Cerebellar cortex (tissue), 1 donor: ENCODE data around the gene KRT7.
A peak's percentile ranks its signal among the peaks of the same experiment; 100 is the strongest.
"Not testable (repeated sequence)": the region's sequence is repeated elsewhere in the genome, so short reads cannot be mapped to it uniquely, and the experiment has no call there.

Experiments used
- DNase-seq: peaks from one replicate; pipeline ENCODE4 v3.0.0-alpha.2; 2015; ENCODE audit warnings: low spot score

The KRT7 gene

DNA sequence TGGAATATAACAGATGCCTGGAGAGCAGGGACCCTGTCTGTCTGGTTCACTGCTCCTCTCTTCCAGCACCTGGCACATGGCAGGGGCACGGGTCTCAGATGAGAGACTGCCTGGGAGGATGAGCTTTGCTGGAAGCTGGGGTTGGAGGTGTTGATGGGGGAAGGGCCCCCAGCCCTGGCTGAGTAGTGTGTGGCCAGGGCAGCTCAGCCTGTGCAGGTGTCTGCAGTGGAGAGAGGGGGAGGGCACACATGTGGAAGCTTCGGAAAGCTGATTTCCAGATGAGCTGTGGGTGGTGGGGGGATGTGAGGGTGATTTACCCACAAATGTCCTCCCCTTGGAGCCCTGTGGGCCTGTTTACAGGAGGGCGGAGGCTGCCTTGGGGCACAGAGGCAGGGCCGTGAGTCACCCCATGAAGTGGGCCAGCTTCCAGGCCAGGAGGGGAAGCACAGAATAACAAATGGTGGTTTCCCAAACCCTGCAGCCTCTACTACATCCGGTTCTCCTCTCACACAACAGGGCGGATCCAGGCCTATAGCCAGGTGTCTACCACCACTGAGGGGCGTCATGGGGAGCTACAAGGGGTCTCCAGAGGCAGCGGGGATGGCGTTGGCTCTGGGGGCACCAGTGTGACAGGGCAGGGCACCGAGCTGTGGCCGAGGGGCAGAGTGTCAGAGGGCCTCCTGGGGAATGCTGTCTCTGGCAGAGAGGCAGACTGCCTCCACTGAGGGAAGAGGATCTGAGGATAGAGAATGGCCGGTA, 11.0 kb downstream of the KRT7 start:
- DNase-seq, result no peak

DNA sequence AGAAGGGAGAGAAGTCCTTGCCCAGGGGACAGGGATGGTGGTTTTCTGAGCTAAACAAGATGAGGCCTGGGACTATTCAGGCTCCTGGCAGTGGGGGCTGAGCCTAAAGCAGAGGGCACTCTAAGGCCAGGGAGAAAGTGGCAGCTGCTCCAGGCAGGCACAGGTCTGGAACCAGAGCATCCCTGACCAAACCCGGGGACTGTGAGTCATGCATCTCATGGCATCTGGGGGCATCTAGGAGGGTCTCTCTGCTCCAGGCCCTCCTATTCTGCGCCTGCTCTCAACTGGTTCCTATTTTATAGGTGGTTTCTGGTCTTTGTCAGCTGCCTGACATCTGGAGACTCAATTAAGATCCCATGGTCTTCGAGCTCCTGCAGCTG, 11.6 kb downstream of the KRT7 start:
- DNase-seq, result no peak

GRCh38 chr12:52245259-52245961, 12.4 kb downstream of the KRT7 start:
- DNase-seq, result no peak

DNA sequence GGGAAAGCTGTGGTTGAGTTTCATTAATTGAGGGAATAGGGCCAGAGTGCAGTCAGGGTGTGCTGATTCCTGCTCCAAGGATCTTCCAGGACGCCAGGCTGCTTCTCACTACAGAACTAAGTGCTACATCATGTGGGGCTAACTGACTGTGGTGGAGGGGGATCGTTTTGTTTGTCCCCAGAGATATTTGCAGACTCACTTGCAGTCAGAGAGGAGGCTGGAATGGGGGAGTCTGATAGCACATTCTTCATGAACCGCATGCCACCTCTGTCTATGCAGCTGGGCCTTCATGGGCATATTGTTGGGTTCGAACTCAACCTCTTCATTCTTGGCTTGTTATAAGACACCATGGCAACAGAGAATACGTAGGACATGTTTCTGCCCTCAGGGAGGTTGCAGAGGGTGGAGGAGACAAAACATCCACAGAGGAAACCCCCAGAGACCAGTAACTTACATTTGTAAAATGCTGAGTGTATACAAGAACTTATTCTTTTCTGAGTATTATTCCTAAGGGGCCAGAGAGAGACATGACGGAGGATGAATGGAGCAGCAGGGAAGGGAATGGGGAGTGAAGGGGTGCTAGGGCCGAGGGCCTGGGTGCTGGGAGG, 13.0 kb downstream of the KRT7 start:
- DNase-seq, result no peak

- no peak for DNase-seq
Measured at GRCh38 chr12:52246720-52247621, 13.9 kb downstream of the KRT7 start.

DNA sequence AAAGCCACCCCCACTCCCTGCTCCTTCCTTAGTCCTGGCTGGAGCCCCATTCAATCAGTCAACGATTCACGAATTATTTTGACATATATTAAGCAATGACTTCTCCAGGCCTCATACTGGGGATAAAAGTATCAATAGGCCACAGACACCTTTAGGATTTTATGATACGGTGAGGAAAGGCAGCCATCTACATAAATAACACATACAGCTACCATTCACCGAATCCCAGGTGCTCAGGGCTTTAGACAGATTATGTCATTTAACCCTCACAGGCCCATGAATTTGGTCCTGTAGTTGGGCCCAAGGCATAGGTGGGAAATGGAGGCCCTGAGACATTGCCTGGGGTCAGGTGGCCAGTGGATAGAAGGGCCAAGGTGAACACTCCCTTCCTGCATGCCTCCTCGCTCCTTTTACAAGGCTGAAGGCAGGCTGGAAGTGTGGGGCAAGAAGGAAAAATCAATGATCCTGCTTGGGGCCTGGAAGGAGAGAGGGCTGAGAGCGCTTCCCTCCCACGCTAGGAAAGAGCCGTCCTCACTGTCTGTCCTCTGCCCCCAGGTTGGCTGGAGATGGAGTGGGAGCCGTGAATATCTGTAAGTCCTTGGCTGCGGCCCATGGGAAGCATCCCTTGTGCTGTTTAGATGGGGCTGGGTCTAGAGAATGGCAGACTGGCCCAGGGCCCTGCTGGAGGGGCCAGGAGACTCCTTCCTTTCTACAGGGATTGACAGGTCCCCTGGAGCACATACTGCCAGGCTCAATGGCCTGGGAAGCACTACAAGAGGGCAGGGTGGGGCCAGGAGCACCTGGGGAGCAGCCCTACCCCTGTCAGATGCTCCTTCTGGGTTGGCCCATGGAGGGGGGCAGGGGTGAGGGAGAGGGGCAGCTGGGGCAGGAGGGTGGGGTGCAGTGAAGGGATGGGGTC, 14.8 kb downstream of the KRT7 start:
- DNase-seq, result no peak

GRCh38 chr12:52248541-52249461, 15.8 kb downstream of the KRT7 start:
- peak; percentile 16 for DNase-seq

DNA sequence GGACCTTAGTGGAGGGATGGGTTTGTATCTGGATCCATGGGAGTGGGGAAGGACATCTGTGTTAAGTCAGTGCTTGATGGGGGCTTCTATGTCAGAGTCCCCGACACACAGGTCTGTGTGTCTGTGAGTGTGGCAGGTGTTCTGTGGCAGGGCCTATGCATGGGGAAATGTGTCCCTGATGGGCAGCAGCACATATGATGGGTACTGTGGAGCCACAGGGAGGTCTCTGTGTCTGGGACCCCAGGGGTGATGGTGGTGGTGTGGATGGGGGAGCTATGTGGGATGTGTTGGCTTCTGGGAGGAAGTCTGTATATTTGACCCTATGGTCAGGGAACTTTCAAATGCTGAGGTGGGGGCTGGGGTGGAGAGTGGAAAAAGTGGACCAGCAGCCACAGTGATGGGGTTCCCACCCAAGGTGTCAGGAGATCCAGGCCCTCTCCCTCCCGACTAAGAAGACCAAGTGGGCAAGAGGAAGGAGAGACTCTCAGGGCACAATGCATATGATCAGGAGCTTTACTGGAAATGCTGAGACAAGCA, 16.5 kb downstream of the KRT7 start:
- no peak for DNase-seq

DNA sequence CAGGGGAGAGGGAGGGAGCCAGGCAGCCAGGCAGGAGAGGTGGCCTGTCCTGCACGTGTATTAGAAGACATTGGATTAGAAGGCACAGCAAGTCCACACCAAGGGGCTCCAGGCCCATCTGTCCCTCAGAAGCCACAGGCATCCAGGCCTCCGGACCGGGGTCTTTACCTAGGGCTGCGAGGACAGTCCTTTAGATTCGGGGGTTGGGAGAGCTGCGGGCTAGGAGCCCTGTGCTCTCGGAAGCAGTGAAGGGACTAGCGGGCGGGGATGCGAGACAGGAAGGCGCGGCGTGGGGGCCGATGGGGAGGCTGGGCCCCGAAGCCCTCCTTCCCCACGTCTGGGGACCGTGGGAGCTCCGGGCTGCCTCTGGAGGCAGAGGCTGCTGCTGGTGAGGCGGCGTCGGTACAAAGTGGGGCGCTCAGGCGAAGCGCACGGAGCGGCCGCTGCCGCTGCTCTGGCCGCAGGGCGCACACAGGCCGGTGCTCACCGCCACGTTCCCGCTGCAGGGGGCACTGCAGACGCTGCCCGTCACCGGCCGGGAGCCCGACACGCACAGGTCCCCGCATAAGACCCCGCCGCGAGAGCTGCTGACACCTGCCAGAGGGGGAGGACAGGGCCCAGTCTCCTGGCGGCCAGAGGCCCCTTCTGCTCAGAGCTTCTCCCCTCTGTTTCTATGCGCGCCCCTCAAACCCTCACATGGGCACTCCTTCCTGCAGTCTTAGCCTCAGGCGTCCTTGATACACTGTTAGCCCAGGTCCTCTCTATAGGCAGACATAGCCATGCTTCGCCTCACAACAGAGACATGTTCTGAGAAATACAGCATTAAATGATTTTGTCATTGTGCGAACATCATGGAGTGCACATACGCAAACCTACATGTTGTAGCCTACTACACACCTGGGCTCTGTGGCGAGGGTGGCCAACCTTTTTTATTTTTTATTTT, 17.3 kb downstream of the KRT7 start:
- DNase-seq, result no peak

DNA sequence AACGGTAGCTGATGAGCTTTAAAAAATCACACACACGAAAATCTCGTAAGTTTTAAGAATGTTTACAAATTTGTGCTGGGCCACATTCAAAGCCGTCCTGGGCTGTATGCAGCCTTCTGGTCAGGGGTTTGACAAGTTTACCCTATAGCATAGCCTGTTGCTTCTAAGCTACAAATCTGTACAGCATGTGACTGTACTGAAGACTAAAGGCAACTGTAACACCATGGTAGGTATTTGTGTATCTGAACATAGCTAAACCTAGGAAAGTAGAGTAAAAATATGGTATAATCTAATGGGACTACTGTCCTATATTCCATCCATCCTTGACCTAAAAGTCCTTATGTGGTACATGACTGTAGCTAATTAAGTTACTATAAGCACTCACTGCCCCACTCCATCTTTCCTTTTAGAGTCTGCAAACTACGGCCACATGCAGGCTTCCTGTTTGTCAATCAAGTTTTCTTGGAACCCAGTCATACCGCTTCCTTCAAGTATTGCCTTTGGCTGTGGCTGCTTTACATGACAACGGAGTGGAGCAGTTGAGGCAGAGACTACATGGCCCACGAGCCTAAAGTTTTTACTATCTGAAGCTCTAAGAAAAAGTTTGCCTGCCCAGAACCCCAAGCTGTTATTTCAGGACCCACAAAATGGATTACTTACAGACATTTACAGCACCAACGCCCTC, 18.5 kb downstream of the KRT7 start:
- DNase-seq, result no peak

DNA sequence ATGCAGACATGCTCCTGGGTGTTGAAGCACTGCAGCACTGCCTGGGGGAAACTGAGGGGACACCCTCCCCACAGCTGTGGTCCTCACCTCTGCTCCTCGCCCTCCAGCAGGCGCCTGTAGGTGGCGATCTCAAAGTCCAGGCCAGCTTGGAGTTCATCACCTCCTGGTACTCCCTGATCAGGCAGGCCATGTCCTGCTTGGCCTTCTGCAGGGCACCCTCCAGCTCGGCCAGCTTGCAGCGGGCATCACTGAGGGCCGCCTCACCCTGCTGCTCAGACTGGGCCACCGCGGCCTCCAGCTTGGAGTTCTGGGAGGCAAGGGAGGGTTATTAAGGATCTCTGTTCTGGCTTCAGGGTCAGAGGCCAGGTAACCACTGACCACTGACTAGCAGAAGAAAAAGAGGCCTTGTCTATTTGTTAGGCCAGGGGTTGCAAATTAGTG, 19.2 kb downstream of the KRT7 start:
- not testable (repeated sequence) for DNase-seq

DNA sequence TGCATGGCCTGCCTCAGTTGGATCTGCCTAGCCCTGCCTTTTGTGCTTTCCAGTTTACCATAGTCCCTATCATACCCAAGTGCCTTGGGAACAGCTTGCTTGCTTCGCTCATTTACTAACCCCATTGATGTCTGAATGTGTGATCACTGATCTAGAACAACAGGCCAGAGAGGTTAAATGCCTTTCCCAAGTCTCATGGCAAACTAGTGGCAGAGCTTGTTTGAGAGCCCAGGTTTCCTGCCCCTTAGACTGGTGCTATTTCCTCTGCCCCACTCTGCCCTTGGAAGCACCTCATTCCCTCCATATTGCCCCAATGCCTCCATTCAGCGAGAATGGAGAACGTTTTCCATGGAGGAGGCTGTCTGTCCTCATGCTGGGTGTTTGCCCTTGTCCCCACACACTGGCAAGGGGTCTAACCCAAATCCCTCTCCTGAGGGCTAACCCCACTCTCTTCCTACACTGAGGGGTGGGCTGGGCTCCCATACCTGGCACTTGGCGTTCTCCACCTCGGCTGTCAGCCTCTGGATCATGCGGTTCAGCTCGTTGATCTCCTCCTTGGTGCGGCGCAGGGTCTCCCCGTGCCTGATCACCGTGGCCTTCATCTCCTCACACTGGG, 19.8 kb downstream of the KRT7 start:
- DNase-seq, result no peak

DNA sequence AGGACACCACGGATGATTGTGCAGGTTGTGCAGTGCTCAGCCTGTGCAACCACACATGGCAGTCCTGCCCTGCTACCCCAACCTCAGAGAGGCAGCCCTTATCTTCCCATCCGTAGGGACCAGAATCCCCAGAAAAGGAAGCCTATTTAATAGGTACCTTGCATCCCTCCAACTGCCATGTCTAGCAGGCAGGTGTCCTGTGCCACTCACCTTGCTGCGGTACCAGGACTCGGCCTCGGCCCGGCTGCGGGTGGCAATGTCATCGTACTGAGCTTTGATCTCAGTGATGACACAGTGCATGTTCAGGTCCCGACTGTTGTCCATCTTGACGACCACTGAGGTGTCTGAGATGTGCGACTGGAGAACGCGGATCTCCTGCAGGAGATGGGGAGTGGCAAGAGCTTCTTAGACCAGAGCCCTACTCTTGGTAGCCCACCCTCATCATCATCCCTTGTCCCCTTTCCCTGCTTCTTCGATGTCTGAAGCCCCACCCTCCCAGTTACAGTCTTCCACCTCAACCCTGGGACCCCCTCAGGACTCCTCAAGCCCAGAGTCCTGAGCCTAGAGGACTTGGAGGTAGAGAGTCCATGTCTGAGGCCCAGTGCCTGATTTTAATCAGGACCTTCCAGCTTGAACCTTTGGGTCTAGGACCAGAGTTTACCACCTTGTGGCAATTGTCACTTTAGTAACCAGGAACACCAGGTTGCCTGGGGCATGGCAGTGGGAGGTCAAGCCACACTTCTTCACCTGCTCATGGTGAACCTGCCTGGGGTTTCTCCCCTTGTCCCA, 20.5 kb downstream of the KRT7 start:
- DNase-seq, result no peak

DNA sequence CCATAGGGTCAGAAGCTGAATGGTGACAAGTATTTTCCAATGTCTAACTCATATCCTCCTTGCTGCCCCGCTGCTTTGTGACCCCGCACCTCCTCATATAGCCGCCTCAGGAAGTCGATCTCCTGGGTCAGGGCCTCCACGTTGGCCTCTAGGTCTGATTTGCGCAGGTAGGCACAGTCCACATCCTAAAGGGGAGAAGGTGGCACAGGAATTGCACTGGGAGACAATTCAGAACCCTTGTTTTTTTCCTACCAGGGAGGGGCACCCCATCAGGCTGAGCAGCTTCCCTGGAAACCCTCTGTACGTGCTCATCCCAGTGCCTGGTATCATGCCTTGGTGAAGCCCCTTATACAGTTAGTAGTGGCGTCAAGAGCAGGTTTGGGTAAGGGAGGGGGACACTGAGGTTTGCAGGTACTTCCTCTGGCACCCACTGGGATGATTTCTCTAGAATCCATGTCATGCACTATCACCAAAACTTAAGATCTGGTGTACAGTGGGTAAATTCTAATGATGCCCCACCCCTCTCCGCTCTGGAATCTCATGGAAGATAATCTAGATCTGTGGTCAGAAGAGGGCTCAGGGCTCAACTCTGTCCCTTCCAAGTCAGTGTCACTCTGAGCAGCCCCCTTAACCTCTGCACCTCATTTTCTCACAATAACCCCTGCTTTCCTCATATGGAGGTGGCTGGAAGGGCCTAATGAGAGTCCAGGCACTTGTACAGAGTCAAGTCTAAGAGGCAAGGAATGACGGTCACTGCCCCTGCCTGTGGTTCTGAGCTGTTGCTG, 21.3 kb downstream of the KRT7 start:
- DNase-seq, result no peak

DNA sequence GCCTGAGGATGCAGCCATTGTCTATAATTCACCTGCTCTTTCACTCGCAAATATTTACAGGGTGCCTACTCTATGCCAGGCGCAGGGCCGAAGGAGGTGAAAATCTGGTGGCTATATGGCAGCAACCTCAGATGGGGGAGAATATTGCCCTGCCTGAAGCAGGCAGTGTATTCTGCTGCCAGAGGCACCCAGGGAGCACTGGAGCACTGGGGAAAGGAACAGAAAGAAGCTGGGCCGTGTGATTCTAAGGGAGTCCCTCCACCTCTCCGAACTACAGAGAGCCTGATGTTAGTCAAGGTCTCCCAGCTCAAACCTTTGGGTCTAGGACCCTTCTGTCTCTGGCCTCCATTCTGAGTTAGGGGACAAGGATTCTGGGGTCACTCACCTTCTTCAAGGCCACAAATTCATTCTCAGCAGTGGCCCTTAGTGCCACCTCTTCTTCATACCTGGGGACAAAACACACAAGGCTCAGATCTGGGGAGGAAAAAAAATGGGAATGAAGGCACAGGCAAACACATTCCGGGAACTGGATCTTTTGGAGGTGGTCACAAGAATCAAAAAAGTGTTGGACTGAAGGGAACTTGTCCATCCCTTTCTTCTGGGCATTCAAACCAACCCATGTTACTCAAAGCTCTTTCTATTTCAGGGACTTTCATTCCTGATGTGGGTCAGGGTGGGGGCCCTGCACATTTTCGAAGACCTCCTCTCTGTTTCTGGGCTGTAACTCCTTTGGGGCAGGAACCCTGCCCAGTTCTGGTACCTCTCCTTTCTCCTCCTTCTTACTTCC, 22.1 kb downstream of the KRT7 start:
- no peak for DNase-seq
